Measurements from ENCODE around the gene GRAMD1A. TPM values are rescaled to one million over a fixed set of nuclear protein-coding genes. Genes with fewer than 3 reads are reported as not detected.

The GRAMD1A gene
- total and polyA plus RNA-seq, 2 of the 8 experiments (the other 6 are each of a cell fraction or from before 2014, with no cell fraction given), result 113 to 154 TPM

DNA sequence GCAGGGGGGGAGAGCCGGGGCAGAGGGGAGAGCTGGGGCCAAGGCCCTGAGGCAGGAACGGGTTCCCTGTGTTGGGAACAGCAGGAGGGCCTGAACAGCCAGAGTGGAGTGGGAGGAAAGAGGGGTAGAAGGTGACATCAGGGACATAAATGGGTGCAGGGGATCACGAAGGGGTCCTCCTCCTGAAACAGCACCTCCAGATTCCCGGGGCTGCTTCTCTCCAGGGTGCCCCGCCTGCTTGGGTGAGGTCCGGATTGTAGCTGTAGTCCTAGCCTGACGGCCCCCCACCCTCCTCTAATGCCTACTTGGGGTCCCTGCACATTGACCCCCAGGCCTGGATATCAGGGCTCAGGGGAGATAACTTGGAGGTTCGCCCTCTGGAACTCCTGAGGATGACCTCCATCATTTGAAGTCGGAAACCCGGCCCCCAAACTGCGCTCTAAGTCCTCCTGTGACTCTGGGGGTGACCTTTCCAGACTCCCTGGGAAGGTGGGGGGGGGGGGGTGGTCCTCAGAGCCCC, 29.7 kb downstream of the GRAMD1A start:
- H2AFZ ChIP-seq (ENCODE audit: low read length), result no peak overlapping the region

More for the DNA sequence above, 29.7 kb downstream of the GRAMD1A start:
- CTCF ChIA-PET (ENCODE audit: partially characterized antibody), result interaction anchor here (0.9 kb wide), 1 partner anchor 20 kb away, joined by 3 read pairs; no protein-coding TSS in a partner anchor
- no peaks in the 10 kb centered on the region for H3K79me2 ChIP-seq (ENCODE audit: control insufficient read depth in 1 of 2, insufficient read depth in 2 of 2, low read length in 2 of 2)
- H3K79me1 ChIP-seq (ENCODE audit: low read depth, low read length), result no peaks in the 10 kb centered on the region
- peak overlapping the region; percentile 77 to 95 for H3K4me2 ChIP-seq (ENCODE audit: insufficient read depth in 1 of 2, low read depth in 2 of 2, low read length in 2 of 2)
- peaks cover 7 to 12% of the 10 kb centered on the region in 2 experiments for H4K20me1 ChIP-seq (replicated peaks in 1 of 2; ENCODE audit: control insufficient read depth in 1 of 2, insufficient read depth in 2 of 2, low read length in 2 of 2)
- H2BK5ac ChIP-seq (ENCODE audit: low read depth, low read length), result no peak overlapping the region
- H3K14ac ChIP-seq (ENCODE audit: insufficient read length), result no peak overlapping the region
- POLR2A ChIA-PET (ENCODE audit: partially characterized antibody), result interaction anchor here (0.8 to 24.8 kb wide), 8 partner anchors 9 to 66 kb away, joined by 3 to 366 read pairs (median 6); partner anchors contain the start of genes GRAMD1A, HPN and ZNF792
- H3K9ac ChIP-seq (replicated peaks in 1 of 4; ENCODE audit: extremely low read depth in 1 of 4, low read depth in 3 of 4, low read length in 3 of 4), result no peak overlapping the region
- no peak overlapping the region for H2BK20ac ChIP-seq (ENCODE audit: low read length)
- peak in 1 of 2 experiments; percentile 62 for DNase-seq (ENCODE audit: low read depth in 1 of 2, low spot score in 2 of 2)
- H2BK12ac ChIP-seq (ENCODE audit: low read depth, low read length), result no peak overlapping the region
- no peak overlapping the region for H4K5ac ChIP-seq (ENCODE audit: insufficient read length, low read depth, low read length)
- no peak overlapping the region for H2BK15ac ChIP-seq (ENCODE audit: low read length)
- WGBS, 2 experiments (ENCODE audit: extremely low coverage in 1 of 2, insufficient coverage in 1 of 2, insufficient read length in 1 of 2, insufficient replicate concordance in 2 of 2, low coverage in 1 of 2, low lambda C conversion rate in 2 of 2, missing lambda C conversion rate in 1 of 2), result 36% methylated on average over 8 of the region's 11 CpGs; no CpG with 5 or more reads in 1 of the 2 experiments
- H2AK5ac ChIP-seq (ENCODE audit: low read depth, low read length), result no peak overlapping the region; the same call in 1 of the 2 replicates
- TF ChIP-seq POLR2A (IDR thresholded peaks at IDR 0.05; ENCODE audit: control extremely low read depth in 1 of 2, low read depth in 2 of 2, low read length in 2 of 2) (peak in 1 of 2 experiments; percentile 76; a peak in 2 of 3 replicates), POLR2AphosphoS5 (IDR thresholded peaks at IDR 0.05; ENCODE audit: low read depth, low read length) (peak; percentile 76), POU5F1 (IDR thresholded peaks at IDR 0.05; ENCODE audit: low read depth, low read length) (no peak), CREB1 (IDR thresholded peaks at IDR 0.05) (no peak)
- TF ChIP-seq, protein P1, sequence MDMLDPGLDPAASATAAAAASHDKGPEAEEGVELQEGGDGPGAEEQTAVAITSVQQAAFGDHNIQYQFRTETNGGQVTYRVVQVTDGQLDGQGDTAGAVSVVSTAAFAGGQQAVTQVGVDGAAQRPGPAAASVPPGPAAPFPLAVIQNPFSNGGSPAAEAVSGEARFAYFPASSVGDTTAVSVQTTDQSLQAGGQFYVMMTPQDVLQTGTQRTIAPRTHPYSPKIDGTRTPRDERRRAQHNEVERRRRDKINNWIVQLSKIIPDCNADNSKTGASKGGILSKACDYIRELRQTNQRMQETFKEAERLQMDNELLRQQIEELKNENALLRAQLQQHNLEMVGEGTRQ (IDR thresholded peaks at IDR 0.05; ENCODE audit: low read length), result no peak
- H3K4ac ChIP-seq (replicated peaks; ENCODE audit: insufficient read length, low read depth, low read length), result no peak overlapping the region
- peak overlapping the region; percentile 38 to 69 (median 40) for H3K4me3 ChIP-seq (ENCODE audit: extremely low read depth in 1 of 4, insufficient read depth in 2 of 4, low read depth in 3 of 4, low read length in 4 of 4)
- H3K36me3 ChIP-seq (ENCODE audit: control insufficient read depth in 2 of 4, insufficient read depth in 4 of 4, low read length in 3 of 4), result peaks cover 11 to 32% (median 22%) of the 10 kb centered on the region in 4 experiments
- H4K8ac ChIP-seq (ENCODE audit: extremely low read depth, insufficient read depth, low read length), result 0 out of 2 replicates have a peak overlapping the region, but pooled peaks have one; percentile 17
- H3K4me1 ChIP-seq (replicated peaks in 1 of 4; ENCODE audit: control insufficient read depth in 3 of 4, insufficient read depth in 4 of 4, low read length in 3 of 4), result peaks cover 0 to 8% (median 4%) of the 10 kb centered on the region in 4 experiments; a peak in 6 of 7 replicates
- H4K91ac ChIP-seq (replicated peaks; ENCODE audit: insufficient read length, low read length), result no peak overlapping the region
- no peak overlapping the region for H3K56ac ChIP-seq (replicated peaks; ENCODE audit: insufficient read length, low read depth, low read length)
- no peak for FAIRE-seq
- H3K27ac ChIP-seq (ENCODE audit: low read depth, low read length), result no peak overlapping the region
- H3K18ac ChIP-seq (ENCODE audit: extremely low read depth, low read length), result peak overlapping the region; percentile 32; the same call in 1 of the 2 replicates
- H2BK120ac ChIP-seq (replicated peaks; ENCODE audit: low read depth, low read length), result no peak overlapping the region
- peaks cover 4 to 32% (median 28%) of the 10 kb centered on the region in 4 experiments for H3K27me3 ChIP-seq (replicated peaks in 1 of 4; ENCODE audit: control insufficient read depth in 3 of 4, extremely low read depth in 1 of 4, insufficient read depth in 3 of 4, low read length in 3 of 4)
- no peak overlapping the region for H3K23ac ChIP-seq (ENCODE audit: insufficient read length)
- H3K23me2 ChIP-seq (ENCODE audit: low read depth, low read length), result peaks cover 10% of the 10 kb centered on the region; the same call in 1 of the 2 replicates
- H3K9me3 ChIP-seq (ENCODE audit: insufficient read depth in 2 of 2, low read depth in 1 of 2, low read length in 1 of 2), result no peaks in the 10 kb centered on the region

Measured in H1 (cell line).